Activated naive CD4-positive, alpha-beta T cell treated with anti-CD3 and anti-CD28 coated beads, Interleukin-2, amount 10 ng/mL, durations not matched to agents 7 days and 5 days (primary cell): ENCODE measurements around the gene DPF3.

Experiments used
- CTCF ChIA-PET: fragments of 350-600 bp; sonication (Branson Sonifier 250); formaldehyde crosslinking; loops from one replicate; lab custom pipeline; 2021; ENCODE audit warnings: antibody characterized with exemption; lab: Charles Lee
- DNase-seq: peaks from one replicate; pipeline ENCODE4 v3.0.0-alpha.2; 2020
- H3K27ac Mint-ChIP-seq: one replicate; pipeline ENCODE4 v1.8.0; 2021; ENCODE audit warnings: mild to moderate bottlenecking, moderate library complexity, mixed read lengths
- H3K27me3 Mint-ChIP-seq: one replicate; pipeline ENCODE4 v1.8.0; 2021; ENCODE audit warnings: mild to moderate bottlenecking, mixed read lengths
- H3K36me3 Mint-ChIP-seq: one replicate; pipeline ENCODE4 v1.8.0; 2021; ENCODE audit warnings: mixed read lengths
- H3K4me1 Mint-ChIP-seq: one replicate; pipeline ENCODE4 v1.8.0; 2021; ENCODE audit warnings: mixed read lengths
- H3K4me3 Mint-ChIP-seq: one replicate; pipeline ENCODE4 v1.8.0; 2021; ENCODE audit warnings: mild to moderate bottlenecking, moderate library complexity, mixed read lengths
- H3K9me3 Mint-ChIP-seq: one replicate; pipeline ENCODE4 v1.8.0; 2021; ENCODE audit warnings: mixed read lengths

The DPF3 gene

DNA sequence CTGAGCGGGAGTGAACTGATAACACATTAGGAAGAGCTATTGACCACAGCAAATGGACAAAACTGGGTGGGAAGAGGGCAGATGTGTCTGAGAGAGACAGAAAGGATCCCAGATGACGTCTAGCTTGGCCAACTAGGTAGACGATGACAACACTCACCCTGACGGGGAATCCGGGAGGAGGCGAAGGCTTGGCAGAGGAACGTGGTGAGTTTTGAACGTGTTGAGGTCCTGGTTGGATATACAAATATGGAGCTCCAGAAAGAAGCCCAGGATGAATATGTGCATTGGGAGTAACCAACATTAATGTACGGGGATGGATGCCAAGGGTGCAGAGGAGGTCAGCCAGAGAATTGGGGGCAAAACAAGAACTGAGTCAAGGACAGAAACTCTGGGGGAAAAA lies 60.7 kb downstream of the DPF3 start:
- Mint-ChIP-seq H3K36me3 (peaks cover 3% of the 10 kb centered on the region), H3K4me1 (no peaks in the 10 kb centered on the region), H3K9me3 (no peaks in the 10 kb centered on the region), H3K4me3 (no peak overlapping the region), H3K27me3 (peaks cover 31% of the 10 kb centered on the region), H3K27ac (no peak overlapping the region)
- no peak for DNase-seq
- CTCF ChIA-PET = no interaction called here

DNA sequence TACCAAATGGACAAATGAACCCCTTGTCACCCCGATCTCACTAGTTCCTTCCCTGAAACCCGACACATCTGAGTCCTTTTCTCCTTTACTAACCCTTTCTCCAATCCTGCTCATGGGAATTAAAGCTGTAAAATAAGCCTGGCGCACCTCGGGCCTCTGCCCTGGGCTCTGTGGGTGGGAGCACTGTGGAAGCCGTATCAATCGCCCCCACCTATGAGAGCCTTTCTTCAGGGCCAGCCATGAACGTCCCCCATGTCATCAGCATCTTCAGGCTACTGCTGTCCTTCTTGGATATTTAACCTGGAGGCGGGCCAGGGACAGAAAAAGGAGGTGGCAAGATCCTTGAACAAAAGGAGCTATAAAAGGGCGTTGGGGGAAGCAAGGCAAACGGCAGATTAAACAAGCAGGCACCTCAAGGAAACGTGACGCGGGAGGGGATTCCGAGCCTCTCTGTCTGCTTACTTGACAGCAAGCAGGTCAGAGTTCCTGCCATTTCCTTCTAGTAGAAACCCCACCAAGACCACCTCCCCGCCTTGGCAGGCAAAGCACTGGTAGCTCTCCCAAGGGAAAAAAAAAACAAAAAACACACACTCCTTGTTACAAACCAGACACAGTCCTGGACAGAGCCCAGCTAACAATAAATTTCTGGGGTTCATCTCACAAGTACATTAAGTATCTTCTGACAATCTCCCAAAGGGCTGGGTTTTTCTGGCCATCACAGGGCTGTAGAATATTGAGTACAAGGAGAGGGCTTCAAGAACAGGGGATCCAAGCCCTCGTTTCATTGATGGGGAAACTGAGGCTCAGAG lies 62.9 kb downstream of the DPF3 start:
- Mint-ChIP-seq H3K9me3 (no peaks in the 10 kb centered on the region), H3K27ac (no peak overlapping the region), H3K4me3 (no peak overlapping the region), H3K36me3 (peaks cover 3% of the 10 kb centered on the region), H3K27me3 (peaks cover 40% of the 10 kb centered on the region), H3K4me1 (no peaks in the 10 kb centered on the region)
- no peak for DNase-seq
- CTCF ChIA-PET = no interaction called here

DNA sequence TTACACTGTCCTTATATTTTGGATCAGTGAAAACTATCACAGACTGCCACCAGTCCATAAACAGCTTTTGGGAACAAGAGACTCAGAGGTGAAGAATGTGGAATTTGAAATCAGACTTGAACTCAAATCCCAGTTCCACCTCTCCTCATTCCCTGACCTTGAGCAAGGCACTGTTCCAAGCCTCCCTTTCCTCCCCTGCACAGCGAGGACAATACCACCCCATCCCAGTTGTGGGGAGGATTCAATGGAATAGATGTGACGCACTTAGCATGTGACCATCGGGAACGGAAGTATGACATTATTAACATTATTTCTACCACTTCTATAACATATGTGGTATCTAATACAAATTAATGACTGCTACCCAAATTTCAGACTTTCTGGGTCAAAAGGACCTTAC lies 63.5 kb downstream of the DPF3 start:
- peaks cover 42% of the 10 kb centered on the region for H3K27me3 Mint-ChIP-seq
- H3K27ac Mint-ChIP-seq = no peak overlapping the region
- H3K4me1 Mint-ChIP-seq = no peaks in the 10 kb centered on the region

DNA sequence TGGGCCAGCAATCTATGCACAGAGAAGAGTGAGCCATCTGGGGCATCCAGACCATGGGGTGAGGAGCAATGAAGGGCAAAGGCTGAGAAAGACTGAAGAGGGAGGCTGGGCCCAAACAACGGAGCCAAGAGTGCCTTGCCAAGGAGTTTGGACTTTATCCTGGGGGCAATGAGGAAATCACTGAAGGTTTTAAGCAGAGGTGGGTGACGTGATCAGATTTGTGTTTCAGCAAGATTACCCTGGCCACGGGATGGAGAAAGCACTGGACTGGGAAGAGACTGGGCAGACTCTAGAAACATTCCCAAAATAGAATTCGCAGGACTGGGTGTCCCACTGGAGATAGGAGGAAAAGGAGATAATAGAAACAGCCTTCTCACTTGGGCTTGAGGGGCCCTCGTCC lies 65.3 kb downstream of the DPF3 start:
- H3K36me3 Mint-ChIP-seq = peaks cover 3% of the 10 kb centered on the region
- no peak for DNase-seq
- no peak overlapping the region for H3K4me3 Mint-ChIP-seq
- peaks cover 54% of the 10 kb centered on the region for H3K27me3 Mint-ChIP-seq
- CTCF ChIA-PET = no interaction called here
- H3K4me1 Mint-ChIP-seq = no peaks in the 10 kb centered on the region
- H3K27ac Mint-ChIP-seq = no peak overlapping the region
- H3K9me3 Mint-ChIP-seq = no peaks in the 10 kb centered on the region

More for the DNA sequence above, 63.5 kb downstream of the DPF3 start:
- no peak overlapping the region for H3K4me3 Mint-ChIP-seq
- no peak for DNase-seq
- CTCF ChIA-PET = no interaction called here
- no peaks in the 10 kb centered on the region for H3K9me3 Mint-ChIP-seq
- peaks cover 3% of the 10 kb centered on the region for H3K36me3 Mint-ChIP-seq

DNA sequence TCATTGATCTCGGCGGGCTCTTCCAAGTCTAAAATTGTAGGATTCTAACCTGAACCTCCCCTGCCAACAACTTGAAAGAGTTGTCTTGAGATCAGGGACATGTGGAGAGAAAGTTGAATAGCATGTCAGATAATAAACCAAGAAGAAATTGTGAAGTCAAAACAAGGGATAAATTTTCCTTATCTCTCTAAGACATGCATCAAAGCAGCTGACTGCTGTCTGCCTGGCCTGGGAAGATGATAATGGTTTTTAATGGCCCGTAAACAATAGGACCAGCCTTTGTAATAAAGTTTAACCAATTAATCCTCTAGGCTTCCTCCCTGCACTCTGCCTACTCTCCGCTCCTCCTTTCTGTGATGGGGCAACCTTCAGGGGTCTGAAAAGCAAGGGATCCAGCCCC lies 67.9 kb downstream of the DPF3 start:
- no peak overlapping the region for H3K27ac Mint-ChIP-seq
- DNase-seq = no peak
- CTCF ChIA-PET = no interaction called here
- H3K27me3 Mint-ChIP-seq = peaks cover 49% of the 10 kb centered on the region
- H3K9me3 Mint-ChIP-seq = no peaks in the 10 kb centered on the region
- H3K4me1 Mint-ChIP-seq = no peaks in the 10 kb centered on the region
- no peak overlapping the region for H3K4me3 Mint-ChIP-seq
- peaks cover 2% of the 10 kb centered on the region for H3K36me3 Mint-ChIP-seq

DNA sequence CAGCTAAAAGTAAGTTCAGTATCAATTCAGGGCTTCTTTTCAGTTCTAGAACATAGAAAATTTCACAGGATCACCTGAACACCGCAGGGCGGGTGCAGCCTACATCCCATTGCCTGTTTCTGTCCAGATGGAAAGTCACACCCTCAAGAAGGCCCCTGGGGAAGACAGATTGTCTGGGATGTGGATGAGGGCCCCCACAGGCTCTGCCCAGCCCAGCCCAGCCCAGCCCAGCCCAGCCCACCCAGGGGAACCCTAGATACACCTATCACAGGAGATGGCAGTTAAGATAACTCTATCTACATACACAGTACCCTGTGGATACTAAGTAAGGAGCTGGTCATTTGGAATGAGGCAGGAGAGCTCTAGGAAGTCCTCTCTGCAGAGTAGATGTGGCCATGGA lies 68.4 kb downstream of the DPF3 start:
- CTCF ChIA-PET = no interaction called here
- H3K4me1 Mint-ChIP-seq = no peaks in the 10 kb centered on the region

DNA sequence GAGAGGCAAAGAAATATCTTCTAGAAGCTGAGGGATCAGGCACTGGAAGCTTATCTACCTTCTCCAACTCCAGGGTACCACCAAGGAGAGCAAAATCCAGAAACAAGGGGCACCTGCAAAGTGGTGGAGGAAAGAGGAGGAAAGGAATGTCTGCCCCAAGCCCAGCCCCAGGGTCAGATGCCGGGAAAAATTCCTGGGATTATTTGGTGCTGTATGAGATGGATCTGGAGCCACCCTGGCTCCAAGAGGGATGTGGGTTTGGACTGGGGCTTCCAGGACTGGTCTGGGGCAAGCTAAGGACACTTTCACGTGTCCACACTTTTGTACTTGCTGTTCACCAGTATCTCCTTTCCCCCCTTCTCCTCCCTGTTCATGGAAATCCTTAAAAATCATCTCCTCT lies 69.8 kb downstream of the DPF3 start:
- H3K4me3 Mint-ChIP-seq = no peak overlapping the region
- no peaks in the 10 kb centered on the region for H3K4me1 Mint-ChIP-seq
- DNase-seq = no peak
- CTCF ChIA-PET = no interaction called here
- H3K27ac Mint-ChIP-seq = no peak overlapping the region
- H3K27me3 Mint-ChIP-seq = peaks cover 47% of the 10 kb centered on the region
- peaks cover 5% of the 10 kb centered on the region for H3K36me3 Mint-ChIP-seq
- H3K9me3 Mint-ChIP-seq = peaks cover 2% of the 10 kb centered on the region

More for the DNA sequence above, 68.4 kb downstream of the DPF3 start:
- H3K9me3 Mint-ChIP-seq = no peaks in the 10 kb centered on the region
- peaks cover 47% of the 10 kb centered on the region for H3K27me3 Mint-ChIP-seq
- DNase-seq = no peak
- H3K36me3 Mint-ChIP-seq = peaks cover 2% of the 10 kb centered on the region
- no peak overlapping the region for H3K27ac Mint-ChIP-seq
- no peak overlapping the region for H3K4me3 Mint-ChIP-seq

DNA sequence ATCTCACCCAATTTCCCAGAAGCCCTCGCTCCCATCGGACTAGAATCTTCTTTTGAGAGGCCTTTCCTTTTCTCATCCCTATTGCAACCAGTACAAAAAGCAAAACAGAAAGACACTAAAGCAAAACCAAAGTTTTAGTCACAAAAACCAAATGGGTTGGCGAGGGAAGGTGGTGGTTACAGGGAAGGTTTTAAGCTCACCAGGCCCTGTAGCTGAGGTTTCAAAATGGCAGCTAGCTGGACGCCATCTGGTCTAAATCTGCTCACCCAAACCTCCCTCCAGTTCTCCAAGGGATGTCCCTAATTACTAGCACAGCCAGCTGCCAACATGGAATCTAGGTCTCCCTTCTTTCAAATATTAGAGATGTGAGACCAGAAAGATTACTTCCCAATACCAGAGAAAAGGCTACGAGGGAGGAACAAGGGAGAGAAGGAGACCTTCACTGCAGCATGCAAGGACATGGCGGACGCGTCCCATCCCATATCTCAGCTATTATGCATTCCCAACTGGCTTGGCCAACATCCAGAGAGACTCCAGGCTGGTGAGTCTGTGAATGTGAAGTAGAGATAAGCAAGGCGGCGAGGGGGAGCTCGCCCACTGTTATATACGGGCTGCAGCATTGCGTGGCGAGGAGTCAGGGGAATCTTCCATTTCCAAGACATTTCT lies 70.8 kb downstream of the DPF3 start:
- H3K27ac Mint-ChIP-seq = no peak overlapping the region
- H3K27me3 Mint-ChIP-seq = peaks cover 40% of the 10 kb centered on the region
- H3K4me1 Mint-ChIP-seq = no peaks in the 10 kb centered on the region
- no peak for DNase-seq
- H3K4me3 Mint-ChIP-seq = no peak overlapping the region
- CTCF ChIA-PET = no interaction called here
- H3K36me3 Mint-ChIP-seq = peaks cover 10% of the 10 kb centered on the region
- H3K9me3 Mint-ChIP-seq = peaks cover 5% of the 10 kb centered on the region

DNA sequence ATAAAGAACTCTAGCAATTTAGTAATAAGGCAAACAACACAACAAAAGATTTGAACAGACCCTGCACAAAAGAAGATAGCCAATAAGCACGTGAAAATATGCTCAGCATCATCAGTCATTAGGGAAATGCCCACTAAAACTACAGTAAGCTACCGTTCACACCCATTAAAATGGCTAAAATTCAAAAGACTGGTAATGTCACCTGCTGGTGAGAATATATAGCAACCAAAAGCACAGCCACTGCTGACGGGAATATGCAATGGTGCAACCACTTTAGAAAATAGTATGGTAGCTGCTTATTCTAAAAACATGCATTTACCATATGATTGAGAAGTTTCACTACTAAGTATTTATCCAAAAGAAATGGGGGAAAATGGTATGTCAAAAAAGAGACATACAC lies 74.9 kb downstream of the DPF3 start:
- Mint-ChIP-seq H3K27ac (no peak overlapping the region), H3K36me3 (peaks cover 15% of the 10 kb centered on the region), H3K4me3 (no peak overlapping the region), H3K4me1 (peaks cover 4% of the 10 kb centered on the region), H3K27me3 (peaks cover 34% of the 10 kb centered on the region), H3K9me3 (peaks cover 5% of the 10 kb centered on the region)
- CTCF ChIA-PET = no interaction called here
- no peak for DNase-seq

DNA sequence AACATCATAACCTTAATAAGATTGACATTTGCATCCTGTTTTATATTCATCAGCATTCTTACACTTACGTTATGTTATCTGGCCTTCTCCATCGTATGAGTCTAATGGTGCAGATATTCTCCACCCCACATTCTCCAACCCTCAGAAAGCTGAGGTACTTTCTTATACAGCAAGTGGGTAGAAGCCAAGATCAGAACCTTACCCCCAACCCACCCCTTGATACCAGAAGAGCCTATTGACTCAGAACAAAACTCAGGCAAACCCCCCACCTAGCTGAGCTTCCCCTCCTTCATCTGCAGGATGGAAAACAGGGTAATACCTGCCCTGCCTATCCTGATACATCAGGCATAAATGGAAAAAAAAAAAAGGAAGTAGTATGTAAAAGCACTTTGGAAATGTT lies 77.6 kb downstream of the DPF3 start:
- peaks cover 5% of the 10 kb centered on the region for H3K9me3 Mint-ChIP-seq

DNA sequence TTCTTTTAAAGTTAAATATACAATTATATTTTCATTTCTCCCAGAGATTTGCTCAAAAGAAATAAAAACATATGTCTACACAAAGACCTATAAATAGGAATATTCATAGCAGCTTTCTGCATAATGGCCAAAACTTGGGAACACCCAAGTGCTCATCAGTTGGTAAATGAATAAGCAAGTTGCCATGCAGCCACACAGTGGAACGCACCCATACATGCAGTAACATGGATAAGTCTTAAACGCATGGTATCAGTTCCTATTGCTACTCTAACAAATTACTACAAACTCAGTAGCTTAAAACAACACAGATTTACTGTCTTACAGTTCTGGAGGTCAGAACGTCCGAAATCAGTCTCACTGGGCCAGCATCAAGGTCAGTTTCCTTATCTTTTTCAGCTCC lies 78.5 kb downstream of the DPF3 start:
- Mint-ChIP-seq H3K4me3 (no peak overlapping the region), H3K36me3 (peaks cover 18% of the 10 kb centered on the region), H3K4me1 (peaks cover 17% of the 10 kb centered on the region), H3K27ac (no peak overlapping the region), H3K27me3 (peaks cover 36% of the 10 kb centered on the region), H3K9me3 (peaks cover 5% of the 10 kb centered on the region)
- CTCF ChIA-PET = no interaction called here
- no peak for DNase-seq

More for the DNA sequence above, 77.6 kb downstream of the DPF3 start:
- peaks cover 42% of the 10 kb centered on the region for H3K27me3 Mint-ChIP-seq
- peaks cover 16% of the 10 kb centered on the region for H3K36me3 Mint-ChIP-seq
- H3K4me3 Mint-ChIP-seq = no peak overlapping the region
- CTCF ChIA-PET = no interaction called here
- H3K27ac Mint-ChIP-seq = no peak overlapping the region
- H3K4me1 Mint-ChIP-seq = peaks cover 8% of the 10 kb centered on the region
- DNase-seq = no peak

DNA sequence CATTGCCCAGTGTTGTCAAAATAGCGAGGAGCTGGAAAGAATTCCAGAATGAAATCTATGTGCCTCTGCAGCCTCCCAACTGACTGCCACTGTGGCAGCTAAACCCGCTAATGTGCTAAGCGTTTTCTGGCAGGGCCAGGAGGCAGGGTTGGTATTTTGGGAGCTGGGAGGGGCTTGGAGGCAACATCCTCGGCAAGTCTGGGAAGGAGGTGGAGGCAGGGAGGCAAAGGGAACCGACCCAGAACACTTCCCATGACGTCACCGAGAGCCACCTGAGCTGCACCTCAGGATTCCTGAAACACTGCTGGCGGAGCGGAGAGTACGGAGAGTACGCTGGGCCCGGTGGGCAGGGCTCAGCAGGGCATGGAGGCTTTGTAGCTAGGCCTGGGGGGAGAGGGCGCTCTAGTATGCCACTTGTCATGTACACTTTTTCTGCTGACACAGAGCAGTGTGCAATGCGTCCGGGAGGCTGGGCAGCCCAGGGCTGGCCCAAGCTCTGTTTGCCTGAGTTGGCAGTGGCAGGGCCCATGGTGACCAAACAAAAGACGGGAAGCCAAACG lies 81.5 kb downstream of the DPF3 start:
- H3K27me3 Mint-ChIP-seq = peaks cover 41% of the 10 kb centered on the region
- H3K4me3 Mint-ChIP-seq = no peak overlapping the region
- H3K36me3 Mint-ChIP-seq = peaks cover 17% of the 10 kb centered on the region
- no peak overlapping the region for H3K27ac Mint-ChIP-seq
- H3K4me1 Mint-ChIP-seq = peaks cover 32% of the 10 kb centered on the region
- CTCF ChIA-PET = no interaction called here
- H3K9me3 Mint-ChIP-seq = peaks cover 10% of the 10 kb centered on the region
- DNase-seq = no peak

DNA sequence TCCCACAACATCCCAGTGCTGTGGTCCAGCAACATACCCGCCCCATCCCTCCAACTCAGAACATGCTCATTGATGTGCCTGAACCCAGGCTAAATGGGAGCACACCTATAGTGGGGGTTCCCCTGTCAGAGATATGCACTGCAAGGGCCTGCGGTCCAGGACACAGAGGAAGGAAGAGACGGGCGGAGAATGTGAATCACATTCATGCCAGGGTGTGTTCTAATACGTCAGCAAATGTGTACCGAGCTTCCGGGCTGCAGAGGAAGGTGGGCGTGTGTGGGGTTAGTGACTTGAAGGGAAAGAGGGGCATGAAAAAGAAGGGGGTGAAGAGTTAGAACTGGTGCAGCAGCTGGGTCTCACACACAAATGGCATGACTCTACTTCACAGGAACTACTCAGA lies 83.7 kb downstream of the DPF3 start:
- H3K27ac Mint-ChIP-seq = peak overlapping the region; percentile 86
- H3K4me3 Mint-ChIP-seq = no peak overlapping the region
- H3K36me3 Mint-ChIP-seq = peaks cover 15% of the 10 kb centered on the region
- H3K9me3 Mint-ChIP-seq = peaks cover 10% of the 10 kb centered on the region
- peaks cover 30% of the 10 kb centered on the region for H3K27me3 Mint-ChIP-seq
- peak; percentile 72 for DNase-seq
- peaks cover 28% of the 10 kb centered on the region for H3K4me1 Mint-ChIP-seq
- CTCF ChIA-PET = no interaction called here

DNA sequence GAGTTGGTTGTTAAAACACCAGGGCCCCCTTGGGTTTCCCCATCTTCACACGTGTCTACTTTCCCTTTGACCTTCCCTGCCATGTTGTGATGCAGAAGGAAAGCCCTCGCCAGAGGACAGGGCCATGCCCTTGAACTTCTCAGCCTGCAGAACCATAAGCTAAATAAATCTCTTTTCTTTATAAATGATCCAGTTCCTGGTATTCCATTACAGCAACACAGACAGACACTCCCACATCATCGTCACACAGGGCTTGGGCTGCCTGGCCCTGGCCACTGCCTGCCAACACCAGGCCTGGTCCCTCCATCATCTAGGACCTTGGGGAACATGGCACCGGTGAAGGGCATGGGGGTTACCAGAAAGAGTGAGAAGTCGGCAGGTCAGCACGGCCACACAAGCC lies 84.8 kb downstream of the DPF3 start:
- H3K27me3 Mint-ChIP-seq = peaks cover 27% of the 10 kb centered on the region
- H3K27ac Mint-ChIP-seq = no peak overlapping the region
- CTCF ChIA-PET = interaction anchor here (1.0 kb wide), 1 partner anchor 8 kb away, joined by 3 read pairs; no protein-coding TSS in a partner anchor
- H3K4me1 Mint-ChIP-seq = peaks cover 28% of the 10 kb centered on the region
- DNase-seq = no peak
- no peak overlapping the region for H3K4me3 Mint-ChIP-seq
- H3K9me3 Mint-ChIP-seq = peaks cover 10% of the 10 kb centered on the region
- H3K36me3 Mint-ChIP-seq = peaks cover 15% of the 10 kb centered on the region
